GM19240 (cell line): Measurements from ENCODE around the gene TNP2.
A peak's percentile ranks its signal among the peaks of the same experiment; 100 is the strongest.

ENCODE experiments used
- DNase-seq: peaks from one replicate; pipeline ENCODE4 v3.0.0; 2011; ENCODE audit warnings: low spot score; ENCODE audit not compliant: insufficient read length

The TNP2 gene

DNA sequence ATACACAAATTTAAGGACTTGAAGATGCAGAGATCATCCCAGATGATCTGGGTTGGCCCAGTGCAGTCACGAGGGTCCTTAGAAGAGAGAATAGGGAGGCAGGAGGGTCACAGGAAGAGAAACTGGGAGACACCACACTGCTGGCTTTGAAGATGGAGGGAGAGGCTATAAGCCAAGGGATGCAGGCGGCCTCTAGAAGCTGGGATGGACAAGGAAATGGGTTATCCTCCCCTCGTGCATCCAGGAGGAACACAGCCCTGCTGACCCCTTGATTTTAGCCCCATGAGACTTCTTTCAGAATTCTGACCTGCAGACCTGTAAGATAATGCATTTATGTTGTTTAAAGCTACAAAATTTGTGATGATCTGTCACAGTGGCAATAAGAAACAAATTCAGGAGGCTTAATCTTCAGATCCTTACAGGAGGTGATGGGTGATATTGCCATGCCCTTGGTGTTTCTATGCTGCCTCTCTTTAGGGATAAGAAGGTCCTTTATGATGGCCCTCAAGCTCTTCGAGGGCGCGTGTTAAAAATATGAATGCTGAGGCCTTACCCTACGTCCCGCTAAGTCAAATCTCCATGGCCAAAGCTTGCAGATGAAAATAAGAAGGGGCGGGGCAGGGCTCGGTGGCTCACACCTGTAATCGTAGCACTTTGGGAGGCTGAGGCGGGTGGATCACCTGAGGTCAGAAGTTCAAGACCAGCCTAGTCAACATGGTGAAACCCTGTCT is 8.6 kb upstream of the TNP2 start:
- no peak for DNase-seq

DNA sequence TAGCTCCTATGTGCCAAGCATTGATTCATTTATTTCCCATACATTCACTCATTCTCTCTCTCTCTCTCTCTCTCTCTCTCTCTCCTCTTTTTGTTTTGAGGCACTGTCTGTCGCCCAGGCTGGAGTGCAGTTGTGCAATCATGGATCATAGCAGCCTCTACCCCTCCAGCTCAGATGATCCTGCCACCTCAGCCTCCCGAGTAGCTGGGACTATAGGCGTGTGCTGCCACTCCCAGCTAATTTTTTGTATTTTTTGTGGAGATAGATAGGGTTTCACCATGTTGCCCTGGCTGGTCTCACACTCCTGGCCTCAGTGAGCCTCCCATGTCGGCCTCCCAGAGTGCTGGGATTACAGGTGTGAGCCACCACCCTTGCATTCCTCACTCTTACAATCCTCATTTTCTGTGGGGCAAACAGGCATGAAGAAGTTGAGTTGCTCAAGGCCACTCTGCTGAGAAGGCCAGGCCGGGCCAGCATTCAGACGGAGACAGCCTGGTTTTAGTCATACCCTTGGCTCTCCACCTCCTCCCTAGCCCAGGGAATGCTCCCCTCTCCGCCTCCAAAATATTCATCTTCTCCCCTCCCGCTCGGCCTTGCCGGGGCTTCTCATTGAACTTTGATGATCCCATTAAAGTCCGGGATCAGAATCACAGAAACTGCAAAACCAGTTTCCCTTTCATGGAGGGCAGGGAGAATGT is 7.9 kb upstream of the TNP2 start:
- DNase-seq = no peak

DNA sequence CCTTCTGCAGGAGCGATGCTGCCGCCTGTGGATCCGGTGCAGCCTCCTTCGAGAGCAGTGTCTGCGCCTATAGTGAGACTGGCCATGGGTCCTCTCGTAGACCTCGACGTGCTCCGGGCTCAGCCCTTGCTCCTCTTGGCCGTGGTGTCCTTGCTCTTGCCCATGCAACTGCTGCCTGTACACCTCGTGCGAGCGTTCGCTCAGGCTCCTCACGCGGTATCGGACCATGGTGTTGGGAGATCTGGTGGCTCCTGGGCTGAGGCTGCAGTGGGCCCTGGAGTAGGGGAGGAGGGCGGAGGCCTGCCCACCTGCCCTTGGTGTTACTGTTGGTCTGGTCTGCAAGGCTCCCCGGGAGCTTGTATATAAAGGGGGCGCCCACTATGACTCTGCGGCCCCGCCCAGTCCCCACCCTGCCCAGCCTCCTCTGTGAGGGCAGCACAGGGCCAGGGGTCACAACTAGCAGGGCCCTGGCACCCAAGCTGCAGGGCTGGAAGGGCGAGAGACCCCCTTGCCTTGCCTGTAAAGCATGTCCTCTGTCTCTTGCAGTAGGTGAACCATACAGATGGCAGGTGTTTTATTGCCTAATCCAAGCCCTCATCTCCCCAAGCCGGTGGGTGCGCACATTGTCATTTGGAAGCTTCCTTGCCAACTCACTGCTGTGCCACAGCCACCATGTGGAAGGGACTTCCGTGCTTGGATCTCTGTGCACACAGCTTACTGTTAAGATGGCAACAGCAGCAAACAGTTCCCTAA is 7.2 kb upstream of the TNP2 start, which contains the start of gene PRM2:
TSS of gene PRM2 (minus strand) at position 338 of the 753 bp plus-strand sequence. CDS start at position 228, 110 bp downstream.
- DNase-seq = no peak

DNA sequence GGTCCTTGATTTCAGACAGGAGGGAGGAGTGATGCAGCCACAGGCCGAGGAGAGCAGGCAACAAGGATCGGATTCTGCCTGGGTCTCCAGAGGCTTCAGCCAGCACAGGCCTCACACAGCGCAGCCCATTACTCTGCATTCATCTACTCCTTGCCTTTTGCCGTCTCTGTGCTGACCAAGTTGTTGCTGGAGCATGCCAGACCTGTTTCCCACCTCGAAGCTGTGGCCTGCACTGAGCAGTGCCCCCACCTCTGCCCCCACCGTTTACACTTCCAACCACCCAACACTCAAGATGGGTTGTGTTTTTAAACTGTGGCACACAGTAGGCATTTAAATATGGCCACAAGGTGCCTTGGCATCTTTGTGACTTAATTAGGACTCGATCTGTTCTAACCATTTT is 5.8 kb upstream of the TNP2 start:
- no peak for DNase-seq

DNA sequence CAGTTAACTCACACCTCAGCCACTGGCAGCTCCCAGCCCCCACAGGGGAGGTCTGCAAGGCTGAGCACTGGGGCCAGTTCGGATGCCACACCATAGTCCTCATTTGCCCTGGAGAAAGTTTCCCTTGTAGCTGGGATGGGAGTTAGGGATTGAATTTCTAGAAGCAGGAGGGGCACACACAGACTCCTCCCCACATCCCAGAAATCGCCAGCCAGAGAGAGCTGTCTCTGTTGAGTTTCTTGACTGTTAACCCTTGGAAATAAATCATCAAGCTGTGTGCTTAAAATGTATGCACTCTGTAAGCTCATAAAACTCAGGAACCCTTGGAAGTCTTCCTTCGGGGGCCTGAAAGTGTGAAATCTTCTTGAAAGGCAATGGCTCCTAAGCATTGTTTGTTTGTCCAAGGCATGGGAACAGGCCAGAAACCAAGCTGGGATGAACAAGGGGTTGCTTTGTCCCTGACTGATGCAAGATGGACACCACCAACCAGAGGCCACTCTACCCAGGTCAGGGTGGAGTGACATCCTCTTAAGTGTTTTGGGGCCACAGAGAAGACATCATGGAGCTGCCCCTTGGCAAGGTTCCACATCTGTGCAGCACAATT is 4.7 kb upstream of the TNP2 start:
- no peak for DNase-seq

DNA sequence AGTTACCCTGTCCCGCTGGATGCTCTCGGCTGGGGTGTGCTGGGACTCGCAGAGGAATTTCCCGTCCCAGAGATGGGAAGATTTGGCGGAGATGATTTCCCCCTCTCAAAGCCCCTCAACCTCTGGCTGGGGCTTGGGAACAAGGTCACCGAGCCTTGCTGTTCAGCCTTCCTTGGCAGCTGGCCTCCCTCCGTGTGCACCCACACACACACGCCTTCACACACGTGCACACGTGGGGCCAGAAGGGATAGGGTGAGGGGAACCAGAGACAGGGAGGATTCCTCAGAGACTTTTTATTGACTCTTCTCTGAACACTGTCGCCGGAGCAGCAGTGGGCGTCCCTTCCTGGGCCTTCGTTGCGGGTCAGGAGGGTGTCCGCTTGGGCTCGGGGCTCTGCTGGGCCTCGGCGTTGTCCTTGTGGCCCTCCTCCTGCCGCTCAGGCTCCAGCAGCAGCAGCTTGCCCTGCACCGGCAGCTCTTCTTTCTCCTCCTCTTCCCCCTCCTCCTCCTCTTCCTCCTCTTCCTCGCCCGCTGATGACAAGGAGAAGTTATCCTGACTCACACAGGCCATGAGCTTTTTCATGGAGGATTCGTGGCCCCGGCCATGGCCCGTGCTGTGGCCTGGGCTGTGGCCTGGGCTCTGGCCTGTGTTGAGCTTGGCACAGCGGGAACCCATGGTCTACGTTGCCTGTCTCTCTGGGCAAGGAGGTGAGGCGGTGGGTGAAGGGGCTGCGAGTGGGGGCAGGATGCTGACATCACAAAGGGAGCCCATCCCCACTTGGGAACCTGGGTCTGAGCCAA is 4.0 kb upstream of the TNP2 start, which contains the start of gene PRM3:
TSS of gene PRM3 (minus strand) at position 709 of the 800 bp plus-strand sequence. CDS start at position 675, 34 bp downstream.
- no peak for DNase-seq

DNA sequence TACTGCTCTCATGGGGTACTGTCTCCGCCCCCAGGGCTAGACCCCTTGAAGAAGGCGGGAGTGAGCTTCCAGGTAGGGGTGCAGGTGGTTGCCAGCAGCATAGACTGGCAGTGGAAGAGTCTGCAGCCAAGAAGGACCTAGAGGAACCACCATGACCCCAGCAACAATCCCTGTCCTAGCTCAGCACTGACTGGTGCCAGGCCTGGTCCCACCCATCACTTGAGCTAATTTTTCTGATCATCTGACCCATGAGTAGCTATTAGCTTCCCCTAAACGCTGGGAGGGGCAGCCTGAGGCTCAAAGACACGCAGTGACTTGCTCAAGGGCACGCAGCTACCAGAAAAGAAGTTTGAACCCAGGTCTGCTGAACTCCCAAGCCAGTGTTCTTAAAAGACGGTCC is 3.4 kb upstream of the TNP2 start:
- DNase-seq = no peak

DNA sequence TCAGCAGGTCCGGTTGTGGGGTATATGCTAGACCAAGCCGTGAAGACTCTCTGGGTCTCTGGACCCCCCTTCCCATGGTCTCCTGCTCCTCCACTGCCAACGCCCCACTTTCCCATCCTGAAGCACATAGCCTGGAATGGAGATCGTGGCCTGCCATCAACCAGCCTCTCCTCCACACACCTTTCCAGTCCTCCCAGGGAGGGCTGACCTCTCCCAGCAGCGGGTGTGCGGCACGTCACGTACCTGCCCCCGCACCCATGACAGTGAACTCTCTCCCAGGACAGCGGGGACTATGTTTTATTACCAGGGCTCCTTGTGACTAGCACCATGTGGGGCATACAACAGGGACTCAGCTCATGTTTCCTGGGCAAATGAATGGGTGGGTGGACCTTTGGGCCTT is 2.5 kb upstream of the TNP2 start:
- no peak for DNase-seq

DNA sequence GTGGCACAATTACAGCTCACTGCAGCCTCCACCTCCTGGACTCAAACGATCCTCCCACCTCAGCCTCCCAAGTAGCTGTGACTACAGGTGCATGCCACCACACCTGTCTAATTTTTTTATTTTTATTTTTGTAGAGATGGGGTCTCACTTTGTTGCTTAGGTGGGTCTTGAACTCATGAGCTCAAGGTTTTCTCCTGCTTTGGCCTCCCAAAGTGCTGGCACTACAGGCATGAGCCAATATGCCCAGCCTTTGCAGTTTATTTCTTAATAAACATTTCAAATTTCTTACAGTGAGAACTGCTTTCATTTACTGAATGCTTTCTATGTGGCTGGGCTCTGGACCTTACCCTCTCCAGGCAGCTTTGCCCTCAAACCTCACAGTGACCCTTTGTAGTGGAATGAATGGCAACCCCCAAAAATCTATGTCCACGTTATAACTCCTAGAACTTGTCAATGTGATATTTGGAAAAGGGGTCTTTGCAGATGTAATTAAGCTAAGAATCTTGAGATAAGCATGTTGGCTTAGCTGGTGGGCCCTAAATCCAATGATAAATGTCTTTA is 1.6 kb upstream of the TNP2 start:
- no peak for DNase-seq

DNA sequence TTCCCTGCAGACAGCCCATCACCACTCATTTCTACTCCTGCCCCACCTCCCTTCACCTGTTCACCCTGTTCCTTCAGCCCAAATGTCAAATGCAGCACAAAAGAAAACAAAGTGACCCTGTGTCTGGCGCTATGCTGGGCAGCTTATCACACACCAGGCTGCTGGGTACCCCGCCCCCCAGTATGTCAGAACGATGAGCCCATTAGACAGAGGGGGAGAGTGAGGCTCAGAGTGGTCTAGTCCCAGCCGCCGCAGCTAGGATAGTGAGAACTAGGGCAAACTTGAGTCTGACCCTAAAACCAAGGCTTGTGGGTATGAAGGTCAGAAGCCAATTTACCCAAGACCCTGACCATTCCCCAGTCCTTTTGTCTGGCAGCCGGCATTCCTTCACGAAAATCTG is 4.0 kb downstream of the TNP2 start:
- no peak for DNase-seq

DNA sequence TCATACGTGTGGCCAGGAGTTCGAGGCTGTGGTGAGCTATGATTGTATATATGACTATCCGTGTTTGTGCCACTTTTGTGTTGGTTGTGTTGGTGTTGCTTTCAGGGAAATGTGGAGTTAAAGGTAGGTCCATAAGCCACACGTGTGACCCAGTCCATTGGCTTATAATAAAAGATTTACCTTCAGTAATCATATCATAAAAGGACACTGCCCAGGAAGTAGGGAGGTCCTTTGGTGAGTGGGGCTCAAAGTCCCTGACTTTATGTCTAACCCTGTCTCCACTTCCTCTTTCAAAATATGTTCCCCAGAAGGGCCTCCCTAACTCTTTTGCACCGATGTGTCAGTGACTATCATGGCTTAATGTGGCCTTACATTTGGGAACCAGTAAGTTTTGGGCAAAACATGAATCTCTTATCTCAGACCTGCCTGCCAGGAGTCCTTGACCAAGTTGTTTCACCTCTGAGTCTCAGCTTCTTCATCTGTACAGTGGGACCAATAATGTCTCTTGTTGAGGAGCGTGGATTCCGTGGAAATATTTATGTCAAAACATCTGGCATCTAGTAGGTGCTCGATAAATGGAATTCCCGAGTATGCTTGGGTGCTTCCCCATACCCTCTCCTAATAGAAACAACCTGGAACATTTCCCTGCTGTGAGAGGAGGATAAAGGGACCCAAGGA is 4.8 kb downstream of the TNP2 start:
- DNase-seq = no peak

DNA sequence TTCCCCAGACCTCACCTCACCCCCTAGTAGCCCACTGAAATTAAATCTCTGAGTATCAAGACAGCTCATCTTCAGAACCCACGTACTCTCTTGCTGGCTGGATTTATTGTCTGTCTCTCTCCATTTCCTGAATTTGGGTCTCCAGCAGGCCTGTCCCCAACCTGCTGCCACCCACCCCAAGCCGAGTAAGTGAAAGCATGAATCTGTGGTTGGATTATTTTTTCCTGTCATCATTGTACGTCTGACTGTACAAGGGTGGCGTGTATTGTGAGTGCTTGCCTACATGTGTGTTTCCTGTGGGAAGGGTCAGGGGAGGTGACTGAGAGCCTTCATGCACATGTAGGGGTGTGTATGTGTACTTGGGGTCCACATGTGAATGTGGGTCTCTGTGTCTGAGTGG is 5.4 kb downstream of the TNP2 start:
- no peak for DNase-seq

DNA sequence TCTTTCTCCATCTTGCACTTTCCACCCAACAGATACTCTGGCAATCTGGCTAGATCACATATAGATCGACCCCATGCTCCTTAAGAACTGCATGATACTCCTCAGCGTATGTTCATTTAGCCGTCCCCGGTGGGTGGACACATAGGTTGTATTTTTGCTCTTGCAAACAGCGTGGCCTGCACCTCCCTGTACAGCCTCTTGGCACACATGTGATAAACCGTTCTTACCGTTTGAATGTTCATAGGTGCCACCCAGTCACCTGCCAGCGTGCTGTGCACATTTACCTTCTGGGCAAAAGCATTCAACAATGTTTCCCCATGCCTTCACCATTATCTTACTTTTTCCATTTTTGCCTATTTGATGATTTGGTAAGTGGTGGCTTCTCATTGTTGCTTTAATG is 6.2 kb downstream of the TNP2 start:
- no peak for DNase-seq

DNA sequence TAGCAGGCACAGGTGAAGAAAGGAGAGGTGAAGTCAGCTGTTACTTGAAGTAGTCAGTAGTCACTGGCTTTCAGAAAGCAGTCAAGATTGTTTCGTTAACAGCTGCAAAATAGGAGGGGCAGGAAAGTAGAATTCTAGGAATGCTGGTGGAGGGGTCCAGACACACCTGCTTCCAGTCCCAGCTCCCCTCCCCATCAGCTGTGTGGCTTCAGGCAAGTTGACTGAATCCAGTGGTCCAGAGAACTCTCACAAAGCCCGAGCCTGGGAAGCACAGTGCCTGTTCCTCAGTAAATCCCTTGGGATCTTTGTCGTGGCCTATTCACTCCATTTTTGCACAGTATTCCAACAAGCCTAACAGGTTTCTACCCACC is 8.5 kb downstream of the TNP2 start:
- DNase-seq = no peak

DNA sequence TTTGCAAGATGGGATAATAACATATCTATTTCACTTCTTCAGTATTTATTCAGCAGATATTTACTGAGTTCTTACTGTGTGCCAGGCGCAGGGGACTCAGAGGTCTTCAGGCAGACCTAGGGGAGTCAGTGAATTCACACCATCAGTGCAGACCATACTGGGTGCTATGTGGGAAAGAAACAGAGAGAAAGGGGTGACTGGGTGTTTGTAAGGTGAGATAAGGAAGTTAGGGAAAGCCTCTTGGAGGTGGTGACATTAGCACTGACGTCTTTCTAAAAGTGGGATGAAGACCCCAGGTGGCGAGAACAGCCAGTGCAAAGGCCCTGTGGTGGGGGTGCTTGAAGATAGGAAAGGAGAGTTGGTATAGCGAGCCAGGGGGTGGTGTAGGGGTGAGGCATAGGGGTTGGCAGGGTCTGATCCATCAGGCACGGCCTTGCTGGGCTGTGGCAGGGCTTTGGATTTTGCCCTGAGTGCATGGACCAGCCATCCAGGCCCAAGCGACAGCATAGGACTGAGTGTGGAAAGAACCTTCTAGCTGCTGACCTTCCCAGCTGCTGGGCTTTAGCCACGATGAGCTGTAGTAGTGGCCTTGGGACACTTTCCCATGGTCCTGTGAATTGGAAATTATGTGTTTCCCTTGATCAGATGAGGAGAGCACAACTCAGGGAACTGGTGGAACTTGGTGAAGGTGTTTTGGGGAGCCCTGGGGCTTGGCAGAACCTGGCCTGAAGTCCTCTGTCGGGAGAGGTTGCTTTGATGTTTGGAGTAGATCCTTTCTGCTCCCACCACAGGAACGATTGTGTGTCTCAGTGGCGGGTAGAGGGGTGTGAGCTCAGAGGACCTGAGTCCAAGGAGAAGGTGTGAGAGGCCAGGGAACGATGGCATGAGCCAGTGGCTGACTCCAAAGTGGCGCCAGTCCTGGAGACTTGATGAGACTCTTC is 9.2 kb downstream of the TNP2 start:
- no peak for DNase-seq

DNA sequence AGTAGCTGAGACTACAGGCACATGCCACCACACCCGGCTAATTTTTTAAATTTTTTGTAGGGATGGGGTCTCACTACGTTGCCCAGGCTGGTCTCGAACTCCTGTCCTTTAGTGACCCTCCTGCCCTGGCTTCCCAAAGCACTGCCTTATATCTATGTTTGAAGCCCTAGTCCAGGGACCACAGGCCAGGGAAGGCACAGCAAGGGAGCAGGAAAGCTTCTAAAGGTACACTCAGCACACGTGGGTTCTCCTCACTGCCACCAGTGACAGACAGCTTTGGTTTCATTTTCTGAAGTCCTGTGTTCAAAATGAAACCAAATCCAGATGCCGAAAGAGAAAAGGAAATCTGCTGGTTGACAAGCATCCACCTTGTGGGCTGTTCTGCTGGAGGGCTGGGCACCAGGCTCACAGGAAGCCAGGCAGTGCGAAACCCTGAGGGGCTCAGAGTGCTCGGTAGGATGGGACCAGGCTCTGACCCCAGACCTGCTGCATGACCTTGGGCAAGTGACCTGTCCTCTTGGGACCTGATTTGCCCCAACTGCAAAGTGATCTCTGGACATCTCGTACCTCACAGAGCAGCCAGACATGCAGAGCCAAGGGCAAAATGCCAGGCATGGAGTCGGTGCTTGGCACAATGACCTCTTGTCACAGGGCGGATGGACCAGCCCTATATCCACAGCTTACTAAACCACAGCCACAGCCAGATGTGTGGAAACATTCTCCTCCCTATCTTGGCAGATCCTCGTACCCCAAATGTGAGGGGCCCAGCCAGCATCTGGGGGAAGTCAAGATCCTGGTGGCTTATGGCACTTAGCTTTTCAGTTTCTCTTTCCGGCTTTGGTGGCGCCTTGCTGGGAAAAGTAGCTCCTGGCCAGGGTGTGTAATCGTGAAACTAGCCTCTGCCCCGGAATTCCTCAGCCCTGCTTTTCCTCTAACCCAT is 10.3 kb downstream of the TNP2 start:
- peak; percentile 80 for DNase-seq

DNA sequence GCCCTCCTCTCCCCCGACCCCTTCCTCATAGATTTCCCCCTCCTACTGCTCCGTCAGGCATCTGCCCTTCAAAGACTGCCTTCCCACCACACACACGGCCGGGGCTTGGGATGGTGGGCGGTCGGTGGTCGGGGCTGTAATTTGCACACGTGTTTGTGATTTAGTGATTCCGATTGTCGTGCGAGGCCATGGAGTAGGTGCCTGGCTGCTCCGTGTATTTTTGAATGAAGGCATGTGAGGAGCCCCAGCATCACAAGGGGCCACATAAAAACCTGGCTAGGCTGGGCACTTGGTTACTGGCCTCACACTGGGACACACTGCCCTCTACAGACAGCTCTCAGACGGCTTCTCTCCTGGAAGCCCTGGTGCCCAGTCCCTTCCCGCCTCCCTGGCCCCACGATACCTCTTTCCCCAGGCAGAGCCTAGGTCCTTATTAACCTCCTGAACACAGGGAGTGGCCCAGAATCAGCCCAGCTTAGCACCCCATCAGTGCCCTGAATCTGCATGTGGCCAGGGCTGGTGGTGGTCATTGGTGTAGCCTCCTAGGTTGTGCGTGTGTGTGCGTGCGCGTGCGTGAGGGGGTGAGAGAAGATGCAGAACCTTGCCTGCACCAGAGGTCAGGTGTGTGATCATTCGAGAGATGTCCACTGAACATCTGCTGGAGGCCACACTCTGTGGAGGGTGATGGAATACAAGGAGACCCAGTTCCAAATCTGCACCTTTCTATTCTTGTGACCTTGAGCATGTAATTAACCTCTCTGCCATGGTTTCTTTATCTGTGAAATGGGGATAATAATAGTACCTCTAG is 11.8 kb downstream of the TNP2 start:
- DNase-seq = peak; percentile 54
